HG03442 (cell line): ENCODE results near the gene SST.
A peak's percentile ranks its signal among the peaks of the same experiment; 100 is the strongest.

Experiments
- ATAC-seq: cut with Tn5 transposase; IDR thresholded peaks from one replicate; pipeline ENCODE4 v1.9.1; 2021; ENCODE audit warnings: mild to moderate bottlenecking, moderate library complexity; ENCODE audit not compliant: unreplicated experiment

SST gene

DNA sequence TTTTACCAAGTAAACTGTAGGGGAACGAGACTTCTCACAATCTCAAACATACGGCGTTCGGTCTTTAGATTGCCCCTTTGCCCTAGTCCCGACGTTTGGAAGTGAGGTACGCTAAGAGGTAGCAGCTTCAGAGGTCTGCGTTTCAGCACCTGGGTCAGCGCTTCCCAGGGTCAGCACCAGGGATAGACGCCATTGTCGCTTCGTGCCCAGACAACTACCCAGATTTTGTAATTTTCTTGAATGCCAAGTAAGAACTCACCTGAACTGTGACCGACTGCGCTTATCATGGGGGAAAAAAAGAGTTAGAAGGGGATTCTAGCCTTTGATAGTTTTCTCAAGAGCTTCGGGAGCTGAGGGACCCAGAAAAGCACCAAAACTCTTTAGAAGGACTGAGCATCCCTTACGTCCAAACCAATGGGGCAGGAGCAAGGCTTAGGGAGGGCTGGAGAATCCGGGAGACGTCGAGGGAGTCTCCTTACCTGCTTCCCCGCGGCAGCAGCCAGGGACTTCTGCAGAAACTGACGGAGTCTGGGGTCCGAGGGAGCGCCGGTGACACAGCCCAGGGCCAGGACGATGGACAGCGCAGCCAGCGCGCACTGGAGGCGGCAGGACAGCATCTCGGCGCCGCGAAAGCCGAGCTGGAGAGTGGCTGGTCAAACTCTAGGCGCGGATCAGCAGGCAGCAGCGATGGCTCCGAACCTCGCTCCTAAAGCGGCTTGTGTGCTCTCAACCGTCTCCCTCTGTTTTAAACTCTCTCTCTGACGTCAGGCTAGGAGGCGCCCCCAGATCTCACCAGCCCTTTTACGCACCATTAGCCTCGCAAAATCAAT is at the start of gene SST:
Gene SST, minus strand, starts transcription at position 720 of the 830 bp plus-strand sequence. Its CDS starts 103 bp downstream, at position 617.
- no peak for ATAC-seq

- ATAC-seq, result no peak
Measured at GRCh38 chr3:187719628-187720336, 49.6 kb upstream of the SST start.

DNA sequence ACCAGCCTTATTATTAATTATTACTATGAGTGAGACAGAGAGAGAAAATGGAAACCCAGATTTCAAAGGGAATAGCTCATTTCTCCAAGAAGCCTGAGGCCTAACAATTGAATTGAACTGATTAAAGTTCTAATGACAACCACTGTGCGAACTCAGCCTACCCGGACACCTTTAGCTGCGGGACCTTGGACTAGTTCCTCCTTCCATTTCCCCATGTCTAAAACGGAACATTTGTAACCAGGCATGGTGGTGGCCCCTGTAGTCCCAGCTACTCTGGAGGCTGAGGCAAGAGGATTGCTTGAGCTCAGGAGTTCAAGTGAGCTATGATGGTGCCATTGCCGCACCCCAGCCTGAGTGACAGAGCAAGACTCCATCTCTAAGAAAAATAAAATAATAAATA is 48.6 kb upstream of the SST start:
- ATAC-seq, result no peak

GRCh38 chr3:187717572-187717971 is 47.4 kb upstream of the SST start:
- ATAC-seq, result no peak

- peak; percentile 90 for ATAC-seq
Measured at GRCh38 chr3:187714404-187714979, 44.3 kb upstream of the SST start.

DNA sequence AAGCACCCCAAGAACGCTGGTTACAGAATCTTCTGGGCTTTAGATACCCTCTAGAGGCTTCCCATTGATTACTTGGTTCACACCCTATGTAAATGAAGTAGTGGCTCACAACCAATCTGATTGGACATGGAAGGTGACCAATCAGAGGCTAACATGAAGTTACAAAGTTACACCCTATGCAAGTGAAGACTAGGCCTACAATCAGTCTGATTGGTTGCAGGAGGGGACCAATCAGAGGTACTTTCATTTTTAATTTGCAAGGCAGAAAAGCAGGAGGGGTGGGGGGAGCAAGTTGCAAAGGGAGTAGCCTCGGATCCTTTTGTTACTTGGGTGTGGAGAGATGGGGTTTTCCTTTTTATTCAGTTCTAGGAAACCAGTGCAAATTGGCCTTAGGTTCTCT is 43.3 kb upstream of the SST start:
- ATAC-seq, result no peak

DNA sequence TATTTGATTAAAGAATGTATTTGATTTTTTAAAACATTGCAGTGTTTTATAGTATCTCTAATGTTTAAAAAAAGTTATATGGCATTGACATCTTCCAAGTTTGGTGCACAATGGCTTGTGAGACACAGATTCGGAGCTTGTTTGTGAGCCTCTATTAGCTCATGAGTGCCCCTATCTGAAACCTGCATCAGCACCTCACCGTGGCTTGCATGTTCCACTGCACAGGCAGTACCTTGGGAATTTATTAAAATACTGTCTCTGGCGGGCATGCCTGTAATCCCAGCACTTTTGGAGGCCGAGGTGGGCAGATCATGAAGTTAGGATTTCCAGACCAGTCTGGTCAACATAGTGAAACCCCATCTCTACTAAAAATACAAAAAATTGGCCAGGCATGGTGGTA is 39.0 kb upstream of the SST start:
- no peak for ATAC-seq

DNA sequence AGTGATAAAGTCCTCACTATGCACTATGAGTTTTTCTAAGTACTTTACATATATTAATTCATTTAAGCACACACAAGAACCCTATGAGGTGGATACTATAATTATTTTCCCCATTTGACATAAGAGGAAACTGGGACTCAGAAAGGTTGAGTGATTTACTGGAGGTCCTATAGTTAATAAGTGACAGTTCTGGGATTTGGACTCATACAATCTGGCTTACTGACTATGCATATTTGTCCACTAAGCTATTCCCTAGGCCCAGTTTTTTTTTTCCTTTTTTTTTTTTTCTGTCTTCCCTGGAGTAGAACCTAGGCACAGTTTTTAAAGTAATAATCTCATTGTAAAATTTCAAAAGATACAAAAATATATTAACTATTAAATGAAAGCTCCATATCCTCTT is 38.5 kb upstream of the SST start:
- no peak for ATAC-seq

GRCh38 chr3:187706971-187707370 is 36.8 kb upstream of the SST start:
- no peak for ATAC-seq

DNA sequence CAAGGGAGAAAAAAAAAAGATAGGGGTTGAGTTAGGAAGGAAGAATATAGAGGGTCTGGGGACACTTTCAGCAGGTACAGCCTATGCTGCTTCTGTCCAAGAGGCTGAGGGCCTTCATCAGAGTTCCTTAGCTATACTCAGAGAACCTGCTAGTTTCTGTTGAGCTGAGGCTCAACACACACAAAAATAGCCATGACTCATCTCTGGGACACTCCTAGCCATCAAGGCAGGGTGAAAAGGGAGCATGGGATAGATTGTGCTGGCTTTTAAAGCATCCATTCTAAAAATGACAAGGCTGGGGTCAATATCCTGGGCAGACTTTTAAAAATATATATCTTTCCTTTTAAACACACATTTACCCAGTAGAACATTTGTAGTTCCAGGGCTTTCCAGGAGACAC is 35.0 kb upstream of the SST start:
- ATAC-seq, result no peak

- ATAC-seq, result no peak
Measured at GRCh38 chr3:187702507-187703033, 32.4 kb upstream of the SST start, which contains the start of gene RTP2. TSS of gene RTP2 (minus strand) at chr3:187702557. CDS start at chr3:187702128, 429 bp downstream.

GRCh38 chr3:187700249-187700648 is 30.1 kb upstream of the SST start:
- ATAC-seq, result no peak

- ATAC-seq, result no peak
Measured at GRCh38 chr3:187698499-187699399, 28.6 kb upstream of the SST start.

DNA sequence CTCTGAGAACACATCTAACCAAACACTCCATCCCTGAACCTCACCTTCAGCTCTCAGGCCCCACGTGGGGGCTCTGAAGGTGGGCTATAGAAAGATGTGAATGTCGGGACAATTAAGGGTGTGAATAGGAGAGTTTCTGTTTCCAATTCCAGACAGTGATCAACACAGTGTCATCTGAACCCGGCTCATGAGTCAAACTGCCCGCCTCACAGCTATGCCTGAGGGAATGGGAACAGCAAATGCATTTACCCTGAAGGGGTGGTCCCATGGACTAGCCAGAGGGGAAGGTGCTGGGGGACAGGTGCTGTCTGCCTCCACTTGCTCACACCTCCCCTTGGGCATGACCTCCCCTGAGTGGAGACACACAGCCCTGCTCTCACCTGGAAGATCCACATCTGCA is 25.8 kb upstream of the SST start:
- ATAC-seq, result no peak

DNA sequence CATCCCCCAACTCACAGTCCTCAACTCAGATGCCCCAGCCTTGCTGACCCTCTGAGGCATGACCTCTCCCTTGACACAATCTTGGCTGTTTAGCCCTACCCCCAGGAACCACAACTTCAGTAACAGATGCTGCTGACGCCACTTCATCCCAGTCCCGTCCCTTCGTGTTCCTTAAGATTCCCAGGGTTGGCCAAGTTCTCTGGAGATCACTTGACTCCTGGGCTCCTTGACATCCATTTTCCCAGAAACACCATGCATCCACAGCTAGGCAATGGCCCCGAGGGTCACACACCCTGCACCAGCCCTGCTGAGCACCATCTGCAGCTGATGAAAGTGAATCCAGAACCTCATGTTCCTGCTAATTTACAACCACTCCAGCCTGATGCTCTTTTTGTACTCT is 25.3 kb upstream of the SST start:
- no peak for ATAC-seq

- no peak for ATAC-seq
Measured at GRCh38 chr3:187694801-187695200, 24.6 kb upstream of the SST start.

GRCh38 chr3:187693431-187693830 is 23.2 kb upstream of the SST start:
- ATAC-seq, result no peak

GRCh38 chr3:187689984-187690383 is 19.8 kb upstream of the SST start:
- no peak for ATAC-seq

DNA sequence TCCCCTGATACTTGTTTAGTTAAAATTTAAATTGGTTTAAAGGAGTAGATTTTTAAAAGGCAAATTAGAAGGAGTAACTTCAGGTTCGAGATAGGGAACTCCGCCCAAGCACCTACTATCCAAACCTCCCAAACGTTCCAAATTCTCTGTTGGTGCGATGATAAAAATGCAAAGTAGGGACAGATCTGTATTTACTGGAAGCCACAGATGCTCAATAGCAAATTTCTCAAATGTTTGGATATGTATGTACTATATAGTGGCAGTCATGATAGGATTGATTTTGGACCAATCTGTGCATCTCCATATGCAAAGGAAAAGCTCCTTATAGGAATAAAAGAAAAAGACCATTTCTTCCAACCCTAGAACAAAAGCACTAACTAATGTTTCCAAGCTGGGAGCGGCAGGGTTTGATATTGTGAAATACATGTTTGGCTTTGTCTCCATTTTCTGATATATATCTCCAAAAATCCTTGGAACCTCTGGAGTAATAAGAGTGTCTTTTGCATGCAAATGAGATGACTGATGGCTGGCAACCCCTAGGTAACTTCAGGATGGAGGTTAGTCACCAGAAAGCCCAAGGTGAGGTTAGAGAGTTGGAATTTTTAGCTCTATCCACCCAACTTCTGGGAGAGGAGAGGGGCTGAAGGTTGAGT is 16.6 kb upstream of the SST start:
- no peak for ATAC-seq

- no peak for ATAC-seq
Measured at GRCh38 chr3:187685948-187686347, 15.8 kb upstream of the SST start.
